AG09309 (cell line): ENCODE results near the gene PLD4.

ENCODE experiments used
- DNase-seq: peaks from one replicate; pipeline ENCODE4 v3.0.0-alpha.2; 2010; ENCODE audit warnings: low read depth
- H3K4me3 ChIP-seq: 2 replicates; pipeline ENCODE4 v1.5.1; 2011; ENCODE audit warnings: mild to moderate bottlenecking, low read depth, low read length, moderate library complexity; ENCODE audit not compliant: control insufficient read depth
- CTCF ChIP-seq: IDR thresholded peaks from 2 replicates; pipeline ENCODE4 v1.5.1; 2011; ENCODE audit warnings: mild to moderate bottlenecking, low read depth, low read length, inconsistent platforms; ENCODE audit not compliant: insufficient read depth, control insufficient read depth; ENCODE audit errors: missing control alignments

Gene PLD4

GRCh38 chr14:104923640-104924420, 849 bp upstream of the PLD4 start:
- TF ChIP-seq CTCF: no peak
- H3K4me3 ChIP-seq: no peak overlapping the region
- DNase-seq: no peak

GRCh38 chr14:104925214-104925854, 655 bp downstream of the PLD4 start:
- TF ChIP-seq CTCF: no peak
- no peak for DNase-seq
- no peak overlapping the region for H3K4me3 ChIP-seq

DNA sequence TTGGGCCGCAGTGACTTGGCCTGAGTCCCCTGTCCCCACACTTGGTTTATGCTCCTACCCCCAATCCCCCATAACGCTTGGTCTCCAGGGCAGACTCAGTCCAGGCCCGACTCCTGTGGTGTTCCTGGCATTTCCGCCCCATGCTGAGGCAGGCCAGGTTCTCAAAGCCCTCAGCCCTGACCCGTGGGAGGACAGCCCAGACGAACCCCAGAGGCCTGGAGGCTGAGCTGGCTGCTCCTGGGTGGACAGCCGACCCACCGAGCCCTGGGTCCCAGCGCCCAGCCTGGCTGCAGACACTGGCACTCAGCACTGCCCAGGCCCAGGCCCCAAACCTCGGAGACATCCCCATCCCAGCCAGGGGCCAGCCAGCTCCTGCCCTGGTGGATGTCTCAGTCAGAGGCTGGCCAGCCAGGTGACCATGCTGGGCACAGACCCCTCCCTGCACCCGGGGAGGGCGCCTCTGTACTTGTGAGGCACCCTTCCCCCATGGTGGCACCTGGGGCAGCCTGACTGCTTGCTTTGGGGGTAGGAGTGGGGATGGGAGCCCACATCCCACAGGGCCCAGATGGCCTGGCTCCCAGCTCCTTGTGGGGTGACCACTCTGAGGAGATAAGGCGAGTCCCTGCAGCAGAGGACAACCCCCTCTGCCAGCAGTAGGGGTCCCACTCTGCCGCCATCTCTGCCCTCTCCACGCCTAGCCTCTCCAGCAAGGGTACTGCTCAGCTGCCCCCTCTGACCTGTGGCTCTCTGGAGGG, 1.4 kb downstream of the PLD4 start:
- TF ChIP-seq CTCF: no peak
- no peak for DNase-seq
- H3K4me3 ChIP-seq: no peak overlapping the region

GRCh38 chr14:104926619-104927431, 2.1 kb downstream of the PLD4 start:
- TF ChIP-seq CTCF: peak; percentile 3
- no peak for DNase-seq
- no peak overlapping the region for H3K4me3 ChIP-seq

GRCh38 chr14:104927432-104927816, 2.7 kb downstream of the PLD4 start:
- DNase-seq: no peak
- TF ChIP-seq CTCF: no peak
- no peak overlapping the region for H3K4me3 ChIP-seq

DNA sequence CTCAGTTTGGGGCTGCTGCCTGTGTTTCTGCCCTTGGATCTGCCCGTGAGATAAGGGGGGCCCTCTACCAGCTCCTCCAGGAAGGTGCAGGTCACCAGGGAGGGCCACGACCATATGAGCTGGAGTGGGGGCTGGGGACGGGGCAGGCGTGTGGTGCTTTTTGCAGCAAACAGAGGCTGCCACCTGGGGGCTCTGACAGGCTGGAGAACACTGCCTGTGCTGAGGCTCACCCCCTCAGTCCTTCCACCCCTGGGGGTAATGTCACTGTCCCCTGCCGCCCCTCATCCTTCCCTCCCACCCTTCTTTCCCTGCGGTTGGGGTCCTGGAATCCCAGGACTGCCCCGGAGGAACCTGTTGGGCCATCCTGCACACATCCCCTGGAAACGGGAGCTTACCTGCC, 3.2 kb downstream of the PLD4 start:
- no peak overlapping the region for H3K4me3 ChIP-seq
- DNase-seq: no peak
- TF ChIP-seq CTCF: no peak
